ENCODE data around the gene BBS9.

BBS9 gene

GRCh38 chr7:33485747-33486493 is 356.6 kb downstream of the BBS9 start:
- no peak overlapping the region for H3K4me2 ChIP-seq (ENCODE audit: low read depth, low read length, poor library complexity, severe bottlenecking)
- no peaks in the 10 kb centered on the region for H3K9me3 ChIP-seq (ENCODE audit: insufficient read depth, low read length)
- H2AFZ ChIP-seq (ENCODE audit: low read depth, low read length, severe bottlenecking), result no peak overlapping the region
- H3K36me3 ChIP-seq (ENCODE audit: low read length), result no peaks in the 10 kb centered on the region
- no peaks in the 10 kb centered on the region for H3K79me2 ChIP-seq (ENCODE audit: insufficient read depth, low read length)
- no peak overlapping the region for H3K9ac ChIP-seq (ENCODE audit: low read length)
- H3K27ac ChIP-seq (ENCODE audit: low read depth, low read length), result no peak overlapping the region
- H3K4me3 ChIP-seq (ENCODE audit: insufficient read depth, low read length, poor library complexity, severe bottlenecking), result no peak overlapping the region
- H3F3A ChIP-seq (ENCODE audit: insufficient read depth), result no peaks in the 10 kb centered on the region
- H3K27me3 ChIP-seq (ENCODE audit: low read length), result no peaks in the 10 kb centered on the region
- no peaks in the 10 kb centered on the region for H4K20me1 ChIP-seq (ENCODE audit: low read depth, low read length)
- no peak for TF ChIP-seq EZH2phosphoT487 (conservative IDR thresholded peaks at IDR 0.05; ENCODE audit: low read length)
- no peak for TF ChIP-seq CTCF (IDR thresholded peaks at IDR 0.05; ENCODE audit: insufficient read depth, low read length, poor library complexity, severe bottlenecking)
- H3K9me2 ChIP-seq (replicated peaks; ENCODE audit: insufficient read depth, low read length), result no peaks in the 10 kb centered on the region

GRCh38 chr7:33486633-33487032 is 357.3 kb downstream of the BBS9 start:
- Histone ChIP-seq H3K4me3 (ENCODE audit: insufficient read depth, low read length, poor library complexity, severe bottlenecking) (no peak overlapping the region), H3K27me3 (ENCODE audit: low read length) (no peaks in the 10 kb centered on the region), H4K20me1 (ENCODE audit: low read depth, low read length) (no peaks in the 10 kb centered on the region), H3K79me2 (ENCODE audit: insufficient read depth, low read length) (no peaks in the 10 kb centered on the region), H3K9me3 (ENCODE audit: insufficient read depth, low read length) (no peaks in the 10 kb centered on the region), H3K9ac (ENCODE audit: low read length) (no peak overlapping the region), H3F3A (ENCODE audit: insufficient read depth) (no peaks in the 10 kb centered on the region), H3K36me3 (ENCODE audit: low read length) (no peaks in the 10 kb centered on the region), H3K4me2 (ENCODE audit: low read depth, low read length, poor library complexity, severe bottlenecking) (no peak overlapping the region), H3K27ac (ENCODE audit: low read depth, low read length) (no peak overlapping the region), H2AFZ (ENCODE audit: low read depth, low read length, severe bottlenecking) (no peak overlapping the region), H3K9me2 (replicated peaks; ENCODE audit: insufficient read depth, low read length) (no peaks in the 10 kb centered on the region)
- TF ChIP-seq EZH2phosphoT487 (conservative IDR thresholded peaks at IDR 0.05; ENCODE audit: low read length) (no peak), CTCF (IDR thresholded peaks at IDR 0.05; ENCODE audit: insufficient read depth, low read length, poor library complexity, severe bottlenecking) (no peak)

GRCh38 chr7:33487998-33488682 is 358.8 kb downstream of the BBS9 start:
- no peaks in the 10 kb centered on the region for H3K9me2 ChIP-seq (replicated peaks; ENCODE audit: insufficient read depth, low read length)
- no peaks in the 10 kb centered on the region for H3K9me3 ChIP-seq (ENCODE audit: insufficient read depth, low read length)
- H3F3A ChIP-seq (ENCODE audit: insufficient read depth), result no peaks in the 10 kb centered on the region
- H3K27me3 ChIP-seq (ENCODE audit: low read length), result no peaks in the 10 kb centered on the region
- H3K79me2 ChIP-seq (ENCODE audit: insufficient read depth, low read length), result no peaks in the 10 kb centered on the region
- TF ChIP-seq EZH2phosphoT487 (conservative IDR thresholded peaks at IDR 0.05; ENCODE audit: low read length) (no peak), CTCF (IDR thresholded peaks at IDR 0.05; ENCODE audit: insufficient read depth, low read length, poor library complexity, severe bottlenecking) (no peak)
- no peak overlapping the region for H3K4me2 ChIP-seq (ENCODE audit: low read depth, low read length, poor library complexity, severe bottlenecking)
- H4K20me1 ChIP-seq (ENCODE audit: low read depth, low read length), result no peaks in the 10 kb centered on the region
- H3K36me3 ChIP-seq (ENCODE audit: low read length), result no peaks in the 10 kb centered on the region
- H3K4me3 ChIP-seq (ENCODE audit: insufficient read depth, low read length, poor library complexity, severe bottlenecking), result no peak overlapping the region
- no peak overlapping the region for H3K27ac ChIP-seq (ENCODE audit: low read depth, low read length)
- no peak overlapping the region for H2AFZ ChIP-seq (ENCODE audit: low read depth, low read length, severe bottlenecking)
- H3K9ac ChIP-seq (ENCODE audit: low read length), result no peak overlapping the region

All from SU-DHL-6 (cell line).